ENCODE data around the gene CALHM1. TPM values are rescaled to one million over a fixed set of nuclear protein-coding genes. Genes with fewer than 3 reads are reported as not detected.
"Not testable (repeated sequence)": the region's sequence is repeated elsewhere in the genome, so short reads cannot be mapped to it uniquely, and the experiment has no call there.

CALHM1 gene
- total RNA-seq, 3 donors from 2014 or later: not detected

- peak in 1 of 3 donors; percentile 1 for DNase-seq
- TF ChIP-seq CTCF (IDR thresholded peaks at IDR 0.05): no peak
- H3K4me3 ChIP-seq: no peak overlapping the region
- ATAC-seq: no peak
- H3K4me1 ChIP-seq (ENCODE audit: low read depth): peaks cover 12% of the 10 kb centered on the region
- intact Hi-C loops (cut with DNase I, micrococcal nuclease): no loop called here
- H3K36me3 ChIP-seq (ENCODE audit: low read depth): no peaks in the 10 kb centered on the region
- no peaks in the 10 kb centered on the region for H3K9me3 ChIP-seq
Measured at GRCh38 chr10:103492655-103493261, 34.1 kb upstream of the CALHM1 start.

GRCh38 chr10:103491729-103492364 lies 33.1 kb upstream of the CALHM1 start:
- intact Hi-C loops (cut with DNase I, micrococcal nuclease): no loop called here
- DNase-seq (peak in 1 of 3 donors; percentile 16), ATAC-seq (peak; percentile 53)
- TF ChIP-seq CTCF (IDR thresholded peaks at IDR 0.05): no peak
- Histone ChIP-seq H3K36me3 (ENCODE audit: low read depth) (no peaks in the 10 kb centered on the region), H3K4me1 (ENCODE audit: low read depth) (peaks cover 12% of the 10 kb centered on the region), H3K9me3 (no peaks in the 10 kb centered on the region), H3K4me3 (no peak overlapping the region)

- TF ChIP-seq CTCF (IDR thresholded peaks at IDR 0.05): no peak
- Histone ChIP-seq H3K4me3 (no peak overlapping the region), H3K4me1 (ENCODE audit: low read depth) (peaks cover 12% of the 10 kb centered on the region), H3K36me3 (ENCODE audit: low read depth) (no peaks in the 10 kb centered on the region), H3K9me3 (no peaks in the 10 kb centered on the region)
- intact Hi-C loops (cut with DNase I, micrococcal nuclease): no loop called here
- peak in 1 of 3 donors; percentile 16 for DNase-seq
- no peak for ATAC-seq
Measured at GRCh38 chr10:103490986-103491314, 32.2 kb upstream of the CALHM1 start.

GRCh38 chr10:103487410-103487708 lies 28.7 kb upstream of the CALHM1 start:
- DNase-seq (no peak), ATAC-seq (no peak)
- Histone ChIP-seq H3K4me1 (ENCODE audit: low read depth) (peaks cover 6% of the 10 kb centered on the region), H3K9me3 (no peaks in the 10 kb centered on the region), H3K4me3 (no peak overlapping the region), H3K36me3 (ENCODE audit: low read depth) (no peaks in the 10 kb centered on the region)
- TF ChIP-seq CTCF (IDR thresholded peaks at IDR 0.05): no peak
- intact Hi-C loops (cut with DNase I, micrococcal nuclease): loop anchor here in 1 of 2 donors (5.0 kb wide), 1 partner anchor 70 kb away; no protein-coding TSS in a partner anchor

GRCh38 chr10:103486635-103487409 lies 28.1 kb upstream of the CALHM1 start:
- not testable (repeated sequence) for H3K36me3 ChIP-seq (ENCODE audit: low read depth); H3K4me1 ChIP-seq (ENCODE audit: low read depth); H3K9me3 ChIP-seq; H3K4me3 ChIP-seq
- ATAC-seq: peak; percentile 32
- DNase-seq: peak in 1 of 3 donors; percentile 12
- intact Hi-C loops (cut with DNase I, micrococcal nuclease): loop anchor here in 1 of 2 donors (5.0 kb wide), 1 partner anchor 70 kb away; no protein-coding TSS in a partner anchor

GRCh38 chr10:103481974-103482531 lies 23.4 kb upstream of the CALHM1 start:
- no peaks in the 10 kb centered on the region for H3K36me3 ChIP-seq (ENCODE audit: low read depth)
- peak; percentile 34 for TF ChIP-seq CTCF (IDR thresholded peaks at IDR 0.05)
- peaks cover 6% of the 10 kb centered on the region for H3K4me1 ChIP-seq (ENCODE audit: low read depth)
- no peaks in the 10 kb centered on the region for H3K9me3 ChIP-seq
- ATAC-seq (peak; percentile 52), DNase-seq (peak in 1 of 3 donors; percentile 77)
- intact Hi-C loops (cut with DNase I, micrococcal nuclease): no loop called here
- H3K4me3 ChIP-seq: no peak overlapping the region

All from mucosa of descending colon (tissue), 3 donors.